Measurements from ENCODE around the gene SLC16A5.
A peak's percentile ranks its signal among the peaks of the same experiment; 100 is the strongest.
"Not testable (repeated sequence)": the region's sequence is repeated elsewhere in the genome, so short reads cannot be mapped to it uniquely, and the experiment has no call there.

SLC16A5 gene

GRCh38 chr17:75137762-75138161, 50.0 kb downstream of the SLC16A5 start:
- not testable (repeated sequence) for H2BK120ac ChIP-seq (ENCODE audit: low read depth, low read length); H3K27me3 ChIP-seq (ENCODE audit: insufficient read depth, low read length, poor library complexity); DNase-seq; H2BK5ac ChIP-seq (ENCODE audit: low read length); H3K23ac ChIP-seq (ENCODE audit: low read length); H3K4ac ChIP-seq (ENCODE audit: low read depth, low read length); H3K27ac ChIP-seq (ENCODE audit: low read depth, low read length); H3K18ac ChIP-seq (ENCODE audit: low read length); H3K4me1 ChIP-seq (ENCODE audit: control insufficient read depth, low read depth, low read length); H3K9ac ChIP-seq (ENCODE audit: low read length); H3K36me3 ChIP-seq (ENCODE audit: control insufficient read depth, insufficient read depth, low read length); H4K5ac ChIP-seq (ENCODE audit: low read length); H2AK5ac ChIP-seq (ENCODE audit: low read length); H2BK15ac ChIP-seq (replicated peaks; ENCODE audit: low read depth); H3K79me1 ChIP-seq (ENCODE audit: low read length); H3K4me2 ChIP-seq (ENCODE audit: low read length); H4K8ac ChIP-seq (ENCODE audit: low read depth, low read length); H3K56ac ChIP-seq (ENCODE audit: low read length); H3K79me2 ChIP-seq (ENCODE audit: control insufficient read depth, insufficient read depth, low read length); H3K4me3 ChIP-seq (ENCODE audit: low read length)
- WGBS (ENCODE audit: extremely low coverage, insufficient coverage, low lambda C conversion rate): no CpG with 5 or more reads among the region's 9 CpGs

GRCh38 chr17:75138519-75138918, 50.8 kb downstream of the SLC16A5 start:
- DNase-seq: no peak
- WGBS (ENCODE audit: extremely low coverage, insufficient coverage, low lambda C conversion rate): no CpG with 5 or more reads among the region's 5 CpGs

DNA sequence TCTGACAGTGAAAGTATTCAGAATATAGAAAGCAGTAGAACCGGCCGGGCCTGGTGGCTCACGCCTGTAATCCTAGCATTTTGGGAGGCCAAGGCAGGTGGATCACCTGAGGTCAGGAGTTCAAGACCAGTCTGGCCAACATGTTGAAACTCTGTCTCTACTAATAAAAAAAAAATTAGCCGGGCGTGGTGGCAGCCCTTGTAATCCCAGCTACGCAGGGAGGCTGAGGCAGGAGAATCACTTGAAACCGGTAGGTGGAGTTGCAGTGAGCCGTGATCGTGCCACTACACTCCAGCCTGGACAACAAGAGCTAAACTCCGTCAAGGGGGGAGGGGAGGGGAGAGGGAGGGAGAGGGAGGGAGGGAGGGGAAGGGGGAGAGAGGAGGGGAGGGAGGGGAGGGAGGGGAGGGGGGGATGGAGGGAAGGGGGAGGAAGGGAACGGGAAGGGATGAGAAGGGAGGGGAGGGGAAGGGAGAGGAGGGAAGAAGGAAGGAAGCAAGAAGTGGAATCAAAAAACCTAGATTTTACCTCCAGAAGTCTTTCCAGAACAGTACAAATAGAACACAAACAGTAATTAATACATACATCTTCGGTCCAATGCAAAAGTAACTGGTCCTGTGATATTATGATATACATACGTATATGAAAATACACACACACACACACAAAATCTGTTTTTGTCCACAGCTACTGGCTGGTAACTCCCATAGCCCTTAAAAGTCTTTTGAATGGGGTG, 54.6 kb downstream of the SLC16A5 start:
- Histone ChIP-seq H3K79me1 (ENCODE audit: low read length) (peaks cover 10% of the 10 kb centered on the region), H2BK120ac (ENCODE audit: low read depth, low read length) (no peak overlapping the region), H3K4me2 (ENCODE audit: low read length) (no peak overlapping the region), H3K4ac (ENCODE audit: low read depth, low read length) (no peak overlapping the region), H3K18ac (ENCODE audit: low read length) (no peak overlapping the region), H3K27me3 (ENCODE audit: insufficient read depth, low read length, poor library complexity) (no peaks in the 10 kb centered on the region), H3K27ac (ENCODE audit: low read depth, low read length) (no peak overlapping the region), H3K23ac (ENCODE audit: low read length) (no peak overlapping the region), H2BK15ac (replicated peaks; ENCODE audit: low read depth) (no peak overlapping the region), H3K9ac (ENCODE audit: low read length) (no peak overlapping the region), H3K4me3 (ENCODE audit: low read length) (no peak overlapping the region), H3K56ac (ENCODE audit: low read length) (no peak overlapping the region), H2AK5ac (ENCODE audit: low read length) (no peak overlapping the region), H3K79me2 (ENCODE audit: control insufficient read depth, insufficient read depth, low read length) (no peaks in the 10 kb centered on the region), H4K8ac (ENCODE audit: low read depth, low read length) (no peak overlapping the region), H4K5ac (ENCODE audit: low read length) (no peak overlapping the region), H3K4me1 (ENCODE audit: control insufficient read depth, low read depth, low read length) (no peaks in the 10 kb centered on the region), H3K36me3 (ENCODE audit: control insufficient read depth, insufficient read depth, low read length) (peaks cover 24% of the 10 kb centered on the region), H2BK5ac (ENCODE audit: low read length) (no peak overlapping the region)
- WGBS (ENCODE audit: extremely low coverage, insufficient coverage, low lambda C conversion rate): no CpG with 5 or more reads among the region's 13 CpGs
- peak; percentile 36 for DNase-seq

More at GRCh38 chr17:75138519-75138918, 50.8 kb downstream of the SLC16A5 start:
- no peak overlapping the region for H2BK15ac ChIP-seq (replicated peaks; ENCODE audit: low read depth)
- H3K4me2 ChIP-seq (ENCODE audit: low read length): no peak overlapping the region
- no peak overlapping the region for H3K56ac ChIP-seq (ENCODE audit: low read length)
- H3K79me2 ChIP-seq (ENCODE audit: control insufficient read depth, insufficient read depth, low read length): no peaks in the 10 kb centered on the region
- no peak overlapping the region for H3K27ac ChIP-seq (ENCODE audit: low read depth, low read length)
- H4K5ac ChIP-seq (ENCODE audit: low read length): no peak overlapping the region
- H3K27me3 ChIP-seq (ENCODE audit: insufficient read depth, low read length, poor library complexity): no peaks in the 10 kb centered on the region
- H3K36me3 ChIP-seq (ENCODE audit: control insufficient read depth, insufficient read depth, low read length): peaks cover 6% of the 10 kb centered on the region
- no peak overlapping the region for H3K23ac ChIP-seq (ENCODE audit: low read length)
- H2BK120ac ChIP-seq (ENCODE audit: low read depth, low read length): no peak overlapping the region
- no peak overlapping the region for H3K4ac ChIP-seq (ENCODE audit: low read depth, low read length)
- no peak overlapping the region for H2BK5ac ChIP-seq (ENCODE audit: low read length)
- no peak overlapping the region for H4K8ac ChIP-seq (ENCODE audit: low read depth, low read length)
- no peak overlapping the region for H3K9ac ChIP-seq (ENCODE audit: low read length)
- no peak overlapping the region for H2AK5ac ChIP-seq (ENCODE audit: low read length)
- no peaks in the 10 kb centered on the region for H3K4me1 ChIP-seq (ENCODE audit: control insufficient read depth, low read depth, low read length)
- H3K18ac ChIP-seq (ENCODE audit: low read length): no peak overlapping the region
- peaks cover 3% of the 10 kb centered on the region for H3K79me1 ChIP-seq (ENCODE audit: low read length)
- no peak overlapping the region for H3K4me3 ChIP-seq (ENCODE audit: low read length)

DNA sequence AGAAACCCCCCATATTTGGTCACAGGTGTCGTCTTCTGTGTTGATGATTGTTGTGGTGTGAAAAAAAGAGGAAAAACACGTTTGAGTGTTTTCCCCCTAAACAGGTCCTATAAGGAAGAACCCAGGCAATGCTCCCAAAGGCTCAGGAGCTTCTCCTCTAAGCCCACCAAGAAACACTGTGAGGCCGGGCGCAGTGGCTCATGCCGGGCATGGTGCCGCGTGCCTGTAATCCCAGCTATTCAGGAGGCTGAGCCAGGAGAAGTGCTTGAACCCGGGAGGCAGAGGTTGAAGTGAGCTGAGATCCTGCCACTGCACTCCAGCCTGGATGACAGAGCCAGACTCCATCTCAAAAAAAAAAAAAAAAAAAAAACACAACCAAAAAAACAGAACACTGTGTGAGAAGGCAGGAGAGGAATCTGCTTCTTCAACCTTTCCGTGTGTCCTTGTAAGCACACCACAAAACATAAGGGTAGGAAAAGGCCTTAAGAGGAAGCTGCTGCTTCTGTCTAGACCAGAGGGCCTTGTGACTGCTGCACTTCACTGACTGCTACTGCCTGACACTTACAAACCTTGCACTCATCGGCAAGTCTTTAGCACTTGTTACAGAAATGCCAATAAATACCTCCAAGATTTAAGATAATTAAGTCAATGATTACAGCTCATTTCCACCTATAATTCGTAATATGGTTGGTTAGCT, 57.2 kb downstream of the SLC16A5 start:
- no peak overlapping the region for H2BK15ac ChIP-seq (replicated peaks; ENCODE audit: low read depth)
- H4K5ac ChIP-seq (ENCODE audit: low read length): no peak overlapping the region
- H3K36me3 ChIP-seq (ENCODE audit: control insufficient read depth, insufficient read depth, low read length): peaks cover 26% of the 10 kb centered on the region
- no peaks in the 10 kb centered on the region for H3K27me3 ChIP-seq (ENCODE audit: insufficient read depth, low read length, poor library complexity)
- H2BK120ac ChIP-seq (ENCODE audit: low read depth, low read length): no peak overlapping the region
- H3K4me1 ChIP-seq (ENCODE audit: control insufficient read depth, low read depth, low read length): no peaks in the 10 kb centered on the region
- H3K18ac ChIP-seq (ENCODE audit: low read length): no peak overlapping the region
- no peak overlapping the region for H3K4ac ChIP-seq (ENCODE audit: low read depth, low read length)
- H2AK5ac ChIP-seq (ENCODE audit: low read length): no peak overlapping the region
- H3K27ac ChIP-seq (ENCODE audit: low read depth, low read length): no peak overlapping the region
- H3K4me3 ChIP-seq (ENCODE audit: low read length): no peak overlapping the region
- peaks cover 11% of the 10 kb centered on the region for H3K79me1 ChIP-seq (ENCODE audit: low read length)
- WGBS (ENCODE audit: extremely low coverage, insufficient coverage, low lambda C conversion rate): no CpG with 5 or more reads among the region's 11 CpGs
- H3K23ac ChIP-seq (ENCODE audit: low read length): no peak overlapping the region
- no peak overlapping the region for H3K56ac ChIP-seq (ENCODE audit: low read length)
- H3K4me2 ChIP-seq (ENCODE audit: low read length): no peak overlapping the region
- no peak overlapping the region for H2BK5ac ChIP-seq (ENCODE audit: low read length)
- no peak overlapping the region for H3K9ac ChIP-seq (ENCODE audit: low read length)
- H4K8ac ChIP-seq (ENCODE audit: low read depth, low read length): no peak overlapping the region
- peaks cover 19% of the 10 kb centered on the region for H3K79me2 ChIP-seq (ENCODE audit: control insufficient read depth, insufficient read depth, low read length)
- no peak for DNase-seq

GRCh38 chr17:75146592-75146991, 58.8 kb downstream of the SLC16A5 start:
- H3K18ac ChIP-seq (ENCODE audit: low read length): no peak overlapping the region
- H3K4me3 ChIP-seq (ENCODE audit: low read length): no peak overlapping the region
- H2BK15ac ChIP-seq (replicated peaks; ENCODE audit: low read depth): no peak overlapping the region
- H3K4me1 ChIP-seq (ENCODE audit: control insufficient read depth, low read depth, low read length): no peaks in the 10 kb centered on the region
- peaks cover 11% of the 10 kb centered on the region for H3K79me1 ChIP-seq (ENCODE audit: low read length)
- DNase-seq: no peak
- H3K79me2 ChIP-seq (ENCODE audit: control insufficient read depth, insufficient read depth, low read length): peaks cover 35% of the 10 kb centered on the region
- no peaks in the 10 kb centered on the region for H3K27me3 ChIP-seq (ENCODE audit: insufficient read depth, low read length, poor library complexity)
- no peak overlapping the region for H3K23ac ChIP-seq (ENCODE audit: low read length)
- H3K4me2 ChIP-seq (ENCODE audit: low read length): no peak overlapping the region
- H3K27ac ChIP-seq (ENCODE audit: low read depth, low read length): no peak overlapping the region
- H3K4ac ChIP-seq (ENCODE audit: low read depth, low read length): no peak overlapping the region
- H4K8ac ChIP-seq (ENCODE audit: low read depth, low read length): no peak overlapping the region
- no peak overlapping the region for H3K9ac ChIP-seq (ENCODE audit: low read length)
- H3K56ac ChIP-seq (ENCODE audit: low read length): no peak overlapping the region
- WGBS (ENCODE audit: extremely low coverage, insufficient coverage, low lambda C conversion rate): no CpG with 5 or more reads among the region's 3 CpGs
- H2AK5ac ChIP-seq (ENCODE audit: low read length): no peak overlapping the region
- H4K5ac ChIP-seq (ENCODE audit: low read length): no peak overlapping the region
- no peak overlapping the region for H2BK5ac ChIP-seq (ENCODE audit: low read length)
- no peak overlapping the region for H2BK120ac ChIP-seq (ENCODE audit: low read depth, low read length)
- peaks cover 26% of the 10 kb centered on the region for H3K36me3 ChIP-seq (ENCODE audit: control insufficient read depth, insufficient read depth, low read length)

Data from mesendoderm (in vitro differentiated cells).